ENCODE data around the gene NCBP3.

DNA sequence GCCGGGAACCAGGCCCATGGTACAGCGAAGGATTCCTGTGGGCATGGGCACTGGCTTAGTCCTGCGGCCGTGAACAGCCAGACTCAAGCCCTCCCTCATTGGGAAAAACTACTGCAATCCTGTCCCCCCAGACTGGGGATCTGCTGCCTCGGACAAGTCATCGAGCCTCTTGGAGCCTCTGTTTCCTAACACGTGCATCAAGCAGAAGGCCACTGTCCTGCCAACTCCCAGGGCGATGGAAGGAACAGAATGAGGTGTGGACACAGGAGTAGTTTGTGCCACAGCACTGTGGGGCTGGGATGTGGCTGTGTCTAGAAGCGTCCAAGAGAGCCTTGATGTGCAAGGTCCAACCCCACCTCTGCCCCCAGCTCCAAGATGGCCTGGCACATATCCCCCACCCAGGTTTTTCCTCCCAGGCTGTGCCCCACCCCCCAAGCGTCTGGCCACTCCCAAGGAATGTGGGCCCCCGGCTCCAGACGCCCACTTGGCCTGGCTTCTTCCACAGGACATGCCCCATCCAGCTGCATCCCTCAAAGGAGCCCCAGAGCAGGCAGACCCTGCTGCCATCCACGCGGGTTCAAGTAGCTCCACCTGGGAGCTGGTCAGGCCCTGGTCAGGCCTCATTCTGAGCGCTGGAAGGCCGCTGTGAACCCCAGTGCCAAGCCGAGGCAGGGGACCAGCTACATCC is 43.4 kb upstream of the NCBP3 start:
- no peak for TF ChIP-seq GATA3 (IDR thresholded peaks at IDR 0.05; ENCODE audit: low read depth, low read length)
- TF ChIP-seq GATA2 (IDR thresholded peaks at IDR 0.05; ENCODE audit: low read depth, low read length), result no peak
